Inferior parietal cortex (tissue), 1 donor: ENCODE data around the gene BATF3.

Experiments used
- DNase-seq: peaks from one replicate; pipeline ENCODE4 v3.0.0-alpha.2; 2016; ENCODE audit errors: extremely low spot score

BATF3 gene

DNA sequence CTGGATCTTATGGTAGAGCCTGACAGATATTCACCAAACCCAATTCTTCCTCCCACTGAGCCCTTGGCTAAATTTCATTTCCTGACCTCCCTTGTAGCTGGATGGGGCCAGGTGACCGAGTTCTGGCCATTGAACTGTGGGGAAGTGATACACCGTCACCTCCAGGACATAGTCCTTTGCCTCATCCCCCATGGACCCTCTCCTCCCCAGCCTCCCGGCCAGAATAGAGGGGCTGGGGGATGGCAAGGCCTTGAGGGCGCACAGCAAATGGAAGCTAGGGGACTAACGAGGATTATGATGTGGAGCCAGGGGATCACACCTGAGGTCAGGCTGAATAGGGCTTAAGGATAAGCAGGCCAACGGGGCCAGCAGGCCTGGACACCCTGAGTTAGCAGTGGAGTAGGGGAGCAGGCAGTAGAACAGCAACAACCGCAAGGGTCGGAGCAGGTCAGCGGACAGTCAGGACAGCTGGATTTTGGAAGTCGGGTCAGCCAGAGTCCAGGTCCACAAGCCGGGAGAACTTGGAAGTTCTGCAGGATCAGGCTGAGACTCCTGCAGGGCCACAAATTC is 15.0 kb downstream of the BATF3 start:
- no peak for DNase-seq

DNA sequence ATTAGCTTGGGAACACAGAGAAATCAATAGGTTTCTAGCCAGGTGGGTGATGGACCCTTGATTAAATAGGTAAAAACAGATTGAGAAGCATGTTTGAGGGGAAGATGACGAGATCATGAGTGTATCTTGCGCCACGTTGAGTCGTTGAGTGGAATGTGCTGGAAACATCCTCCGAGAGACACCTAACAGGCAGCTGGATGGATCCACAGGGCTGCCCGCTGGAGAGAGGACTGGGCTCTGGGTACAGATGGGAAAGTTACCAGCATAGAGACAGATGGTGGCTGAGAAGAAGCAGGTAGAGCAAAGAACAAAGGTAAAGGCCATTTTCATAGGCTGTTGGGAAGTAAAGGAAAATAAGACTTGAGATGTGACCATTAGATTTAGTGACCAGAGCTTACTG is 15.6 kb downstream of the BATF3 start:
- no peak for DNase-seq

DNA sequence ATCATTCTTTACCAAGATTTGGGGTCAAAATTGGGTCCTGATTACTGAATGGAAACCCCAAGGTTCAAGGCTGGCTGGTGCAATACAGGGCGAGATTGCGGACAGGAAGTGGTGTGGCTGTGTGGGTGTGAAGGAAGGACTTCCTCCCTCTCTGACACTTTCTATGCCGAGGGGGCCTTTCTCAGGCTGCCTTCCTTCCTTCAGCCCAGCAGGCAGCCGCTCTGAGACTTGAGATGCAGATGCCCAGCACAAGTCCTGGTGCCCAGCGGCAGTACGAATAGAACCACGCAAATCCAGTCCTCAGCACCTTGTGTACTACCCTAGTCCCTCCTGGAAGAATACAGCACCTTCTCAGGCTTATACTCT is 16.3 kb downstream of the BATF3 start:
- DNase-seq: no peak

DNA sequence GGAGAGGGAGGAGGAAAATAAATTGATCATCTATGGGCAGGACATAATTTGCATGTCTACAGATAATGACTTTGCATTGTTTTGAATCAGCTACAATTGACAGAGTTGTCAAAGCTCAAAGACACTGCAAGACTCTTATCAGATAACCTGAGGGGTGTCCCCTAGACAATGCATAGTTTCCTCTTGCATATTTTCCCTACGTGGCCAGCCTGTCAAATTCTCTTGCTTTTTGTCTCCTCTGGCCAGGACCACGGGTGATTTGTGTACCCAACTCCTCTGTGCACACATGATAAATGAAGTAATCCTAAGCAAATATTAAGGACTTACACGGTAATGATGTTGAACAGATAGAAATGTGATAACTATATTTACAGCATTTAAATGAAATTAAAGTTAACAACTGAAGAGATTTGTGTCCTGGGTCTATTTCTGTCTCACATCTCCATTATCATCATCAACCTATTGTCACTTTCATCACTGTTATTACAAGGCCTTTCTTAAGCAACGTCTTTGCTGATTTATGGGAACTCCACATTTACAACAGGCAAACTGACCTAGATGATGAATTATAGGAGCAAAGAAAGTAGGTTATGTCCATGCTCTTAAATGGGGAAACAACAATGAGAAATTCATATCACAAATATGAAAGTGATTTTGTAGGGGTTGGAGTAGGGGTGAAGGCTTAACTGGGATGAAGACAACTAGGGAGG is 18.8 kb downstream of the BATF3 start:
- DNase-seq: no peak

DNA sequence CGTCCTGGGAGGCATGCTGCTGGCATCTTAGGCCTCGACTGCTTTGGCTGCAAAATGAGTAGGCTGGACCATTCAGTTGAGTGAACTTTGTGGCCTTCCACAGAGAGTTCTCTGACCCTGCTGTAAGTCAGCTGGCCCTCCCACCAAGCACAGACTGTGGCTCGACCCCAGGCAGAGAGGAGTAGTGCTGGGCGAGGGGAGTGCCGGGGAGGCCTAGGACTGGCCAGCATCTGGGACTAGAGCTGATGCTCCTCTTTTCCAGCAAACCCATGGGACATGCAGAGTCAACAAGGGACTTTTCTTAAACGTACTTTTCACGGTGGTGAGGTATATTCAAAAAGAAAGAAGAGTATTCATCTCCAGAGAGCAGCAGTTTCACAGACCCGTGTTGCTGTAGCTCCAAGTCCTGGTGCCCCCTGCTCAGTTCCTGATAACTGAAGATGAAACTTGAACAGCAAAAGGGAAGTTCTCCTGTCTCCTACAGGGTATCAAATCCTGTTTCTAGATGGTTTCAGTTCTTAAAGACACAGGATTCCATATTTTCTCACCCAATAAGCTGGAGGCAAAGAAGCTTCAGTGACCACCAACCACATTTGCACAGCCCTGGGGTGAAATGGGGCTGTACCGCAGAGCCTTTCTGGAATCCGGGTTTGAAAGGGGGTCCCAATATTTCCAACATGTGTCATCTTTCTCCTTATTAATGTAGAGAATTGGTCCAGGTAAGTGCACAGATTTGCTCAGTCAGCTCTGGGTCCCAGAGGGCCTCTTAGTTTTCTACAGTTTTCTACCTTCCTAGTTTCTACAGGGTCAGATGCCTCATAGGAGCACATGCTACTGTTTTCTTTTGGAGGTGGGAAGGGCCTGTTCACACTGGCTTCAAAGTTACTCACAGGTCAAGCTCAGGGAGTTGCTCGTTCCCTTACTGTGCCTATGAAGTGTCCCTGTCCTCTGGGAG is 20.9 kb downstream of the BATF3 start:
- DNase-seq: no peak

DNA sequence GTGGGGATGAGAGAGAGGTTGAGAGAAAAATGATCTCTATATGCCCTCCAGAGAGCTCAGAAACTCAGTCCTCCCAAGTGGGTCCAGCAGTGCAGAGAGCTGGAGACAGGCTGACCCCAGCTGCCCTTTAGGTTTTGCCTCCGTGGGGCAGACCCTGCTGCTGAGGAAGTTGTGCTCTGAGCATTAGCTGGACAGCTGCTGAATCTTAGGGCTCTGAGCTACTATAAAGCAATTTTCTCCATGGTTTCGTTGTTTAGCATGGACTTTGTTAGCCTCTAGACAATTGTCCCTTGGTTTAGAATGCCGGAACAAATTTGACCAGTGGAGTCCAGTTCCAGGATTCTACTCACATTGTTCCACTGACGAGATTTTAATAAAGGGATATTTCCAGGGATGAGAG is 22.1 kb downstream of the BATF3 start:
- DNase-seq: no peak

DNA sequence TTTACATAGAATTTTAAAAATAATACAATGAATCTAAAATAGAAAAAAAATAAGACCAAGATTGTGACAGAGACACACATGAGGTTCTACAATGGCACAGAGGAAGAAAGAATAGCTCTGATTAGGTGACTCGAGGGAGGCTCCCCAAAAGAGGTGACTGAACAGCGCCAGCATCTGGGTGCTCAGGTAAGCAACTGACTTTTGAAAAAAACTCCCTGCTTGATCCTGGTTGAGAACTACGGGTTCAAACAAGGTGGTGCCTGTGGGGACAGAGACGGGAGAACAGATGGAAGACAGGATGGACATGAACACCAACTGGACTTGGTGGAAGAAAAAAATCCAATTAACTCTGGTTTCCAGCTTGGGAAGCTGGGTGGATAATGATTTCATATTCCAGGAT is 22.5 kb downstream of the BATF3 start:
- no peak for DNase-seq

DNA sequence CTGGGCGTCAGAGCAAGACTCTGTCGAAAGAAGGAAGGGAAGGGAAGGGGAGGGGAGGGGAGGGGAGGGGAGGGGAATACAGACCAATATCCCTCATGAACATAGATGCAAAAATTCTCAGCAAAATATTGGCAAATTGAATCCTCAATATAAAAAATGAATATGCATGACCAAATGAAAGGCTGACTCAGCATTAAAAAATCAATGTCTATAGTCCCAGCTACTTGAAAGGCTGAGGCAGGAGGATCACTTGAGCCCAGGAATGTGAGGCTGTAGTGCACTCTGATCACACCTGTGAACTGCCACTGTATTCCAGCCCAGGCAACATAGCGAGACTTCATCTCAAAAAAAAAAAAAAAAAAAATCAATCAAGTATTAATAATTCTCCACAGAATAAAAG is 24.0 kb downstream of the BATF3 start:
- DNase-seq: no peak

DNA sequence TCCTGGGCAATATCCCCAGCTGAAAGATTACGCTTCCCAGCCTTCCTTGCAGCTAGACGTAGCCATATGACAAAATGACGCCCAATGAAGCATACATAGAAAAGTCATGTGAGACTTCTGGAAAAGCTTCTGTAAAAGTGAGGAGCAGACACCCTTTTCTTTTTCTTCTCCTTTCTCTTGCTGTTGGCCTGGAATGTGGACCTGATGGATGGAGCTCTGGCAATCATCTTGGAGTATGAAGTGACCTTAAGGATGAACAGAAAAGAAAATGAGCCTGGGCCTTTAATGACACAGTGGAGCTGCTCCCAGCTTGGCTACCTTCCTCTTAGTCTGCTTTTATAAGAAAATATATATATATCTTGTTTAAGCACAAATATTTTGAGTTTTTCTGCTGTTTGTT is 24.8 kb downstream of the BATF3 start:
- DNase-seq: no peak

DNA sequence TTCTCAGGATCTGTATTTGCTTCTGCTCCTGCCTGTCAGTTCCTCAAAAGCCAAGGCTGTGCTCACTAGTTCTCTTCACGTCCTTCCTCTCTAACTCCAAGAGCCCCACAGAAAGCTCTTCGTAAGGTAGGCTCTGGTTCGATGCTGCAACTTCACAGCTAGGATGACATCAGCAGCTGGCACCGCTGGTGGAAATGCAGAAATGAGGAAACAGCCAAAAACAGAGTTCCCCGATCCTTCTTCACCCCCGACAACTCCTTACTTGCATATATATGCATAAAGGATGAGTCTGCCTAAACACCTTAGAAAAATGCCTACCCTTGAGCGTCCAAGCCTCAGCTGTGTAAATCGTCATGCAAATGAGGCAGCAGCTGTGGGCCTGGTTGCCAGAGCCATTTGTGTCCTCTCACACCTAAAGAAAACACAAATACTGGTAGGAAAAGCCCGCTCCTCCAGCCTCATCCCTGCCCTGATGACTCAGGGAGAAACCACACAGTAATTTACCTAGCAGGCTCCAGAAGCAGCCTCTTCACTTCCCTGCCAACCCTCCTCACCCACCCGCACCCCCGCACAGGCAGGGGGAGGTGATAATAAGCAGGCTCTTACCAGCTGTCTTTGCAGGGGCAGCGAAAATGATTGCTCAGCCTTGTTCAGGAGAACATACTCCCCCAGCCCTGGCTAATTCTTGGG is 28.2 kb downstream of the BATF3 start:
- DNase-seq: peak; percentile 43

DNA sequence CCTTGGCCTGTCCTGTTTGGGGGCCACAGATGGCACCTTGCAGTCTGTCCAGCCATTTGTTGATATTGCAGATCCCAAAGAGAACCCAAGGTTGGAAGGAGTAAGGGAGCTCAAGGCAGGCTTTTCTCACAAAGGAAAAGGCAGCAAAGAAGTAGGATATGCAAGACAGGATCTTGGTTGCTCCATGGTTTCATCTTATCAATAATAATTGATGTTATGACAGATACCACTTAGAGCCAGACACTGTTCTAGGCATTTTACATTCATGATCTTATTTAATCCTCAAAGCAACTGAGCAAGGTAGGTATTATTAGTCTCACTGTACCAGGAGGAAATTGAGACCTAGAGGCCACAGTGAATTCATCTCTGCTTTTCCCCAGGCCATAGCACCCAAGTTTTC is 28.8 kb downstream of the BATF3 start:
- no peak for DNase-seq

DNA sequence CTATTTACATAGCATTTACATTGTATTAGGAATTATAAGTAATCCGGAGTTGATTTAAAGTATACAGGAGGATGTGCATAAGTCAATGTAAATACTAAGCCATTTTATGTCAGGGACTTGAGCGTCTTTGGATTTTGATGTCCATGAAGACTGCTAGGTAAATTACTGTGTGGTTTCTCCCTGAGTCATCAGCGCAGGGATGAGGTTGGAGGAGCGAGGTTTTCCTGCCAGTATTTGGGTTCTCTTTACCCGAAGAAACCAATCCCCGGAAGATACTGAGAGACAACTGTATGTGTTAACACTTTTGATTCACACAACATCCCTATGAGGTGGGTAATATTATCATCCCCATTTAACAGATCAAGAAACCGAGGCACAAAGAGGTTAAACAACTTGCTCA is 29.3 kb downstream of the BATF3 start:
- no peak for DNase-seq

DNA sequence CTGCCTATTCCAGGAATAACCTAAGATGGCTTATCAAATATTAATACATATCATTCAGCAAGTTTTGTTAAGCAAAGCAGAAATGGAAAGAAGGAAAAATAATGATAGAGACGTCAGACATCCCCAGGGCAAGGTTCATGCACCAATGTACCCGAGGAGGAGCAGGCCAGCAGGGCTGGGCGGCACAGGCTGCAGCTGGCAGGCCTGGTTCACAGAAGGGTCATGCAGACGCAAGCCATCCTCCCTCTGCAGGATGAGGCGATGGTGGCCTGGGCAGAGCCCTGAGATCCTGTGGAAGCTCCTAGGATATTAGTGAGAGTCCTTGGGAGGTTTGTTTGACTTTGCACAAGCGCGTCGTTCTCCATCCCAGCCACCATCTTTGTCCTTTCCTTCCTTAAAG is 30.0 kb downstream of the BATF3 start:
- no peak for DNase-seq

DNA sequence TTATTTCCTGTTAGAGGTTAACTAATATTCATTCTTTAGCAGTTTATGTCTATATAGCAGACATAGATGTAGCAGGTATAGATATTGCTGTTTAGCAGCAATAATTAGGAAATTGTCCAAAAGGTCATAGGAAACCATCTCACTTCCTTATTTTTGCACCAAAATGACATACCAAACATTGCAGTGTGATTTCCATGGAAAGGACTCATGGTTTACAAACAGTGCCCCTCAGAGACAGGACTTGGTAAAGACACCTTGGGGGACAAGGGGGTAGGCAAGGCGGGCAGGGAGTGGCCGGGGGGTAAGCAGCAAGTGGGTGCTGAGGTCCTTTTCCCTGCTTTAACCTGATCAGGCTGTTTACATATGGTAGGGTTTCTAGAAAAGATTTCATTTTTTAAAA is 30.5 kb downstream of the BATF3 start:
- DNase-seq: no peak

DNA sequence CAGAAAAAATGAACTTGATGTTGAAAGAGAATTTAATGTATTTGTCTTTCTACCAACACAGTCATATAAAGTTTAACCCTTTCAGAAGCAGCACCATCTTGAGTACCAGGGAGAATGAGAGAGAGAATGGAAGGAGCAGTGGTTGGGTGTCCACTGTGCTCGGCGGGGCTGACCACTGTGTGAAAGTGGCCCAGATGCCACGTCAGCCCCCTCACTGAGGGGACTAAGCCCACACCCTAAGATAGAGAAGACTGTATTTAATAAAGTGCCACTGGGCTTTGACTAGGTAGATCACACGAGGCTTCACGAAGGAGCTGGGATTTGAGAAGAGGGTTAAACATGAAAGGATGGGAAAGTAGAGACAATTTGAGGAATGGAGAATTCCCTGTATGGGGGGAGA is 31.2 kb downstream of the BATF3 start:
- DNase-seq: no peak

DNA sequence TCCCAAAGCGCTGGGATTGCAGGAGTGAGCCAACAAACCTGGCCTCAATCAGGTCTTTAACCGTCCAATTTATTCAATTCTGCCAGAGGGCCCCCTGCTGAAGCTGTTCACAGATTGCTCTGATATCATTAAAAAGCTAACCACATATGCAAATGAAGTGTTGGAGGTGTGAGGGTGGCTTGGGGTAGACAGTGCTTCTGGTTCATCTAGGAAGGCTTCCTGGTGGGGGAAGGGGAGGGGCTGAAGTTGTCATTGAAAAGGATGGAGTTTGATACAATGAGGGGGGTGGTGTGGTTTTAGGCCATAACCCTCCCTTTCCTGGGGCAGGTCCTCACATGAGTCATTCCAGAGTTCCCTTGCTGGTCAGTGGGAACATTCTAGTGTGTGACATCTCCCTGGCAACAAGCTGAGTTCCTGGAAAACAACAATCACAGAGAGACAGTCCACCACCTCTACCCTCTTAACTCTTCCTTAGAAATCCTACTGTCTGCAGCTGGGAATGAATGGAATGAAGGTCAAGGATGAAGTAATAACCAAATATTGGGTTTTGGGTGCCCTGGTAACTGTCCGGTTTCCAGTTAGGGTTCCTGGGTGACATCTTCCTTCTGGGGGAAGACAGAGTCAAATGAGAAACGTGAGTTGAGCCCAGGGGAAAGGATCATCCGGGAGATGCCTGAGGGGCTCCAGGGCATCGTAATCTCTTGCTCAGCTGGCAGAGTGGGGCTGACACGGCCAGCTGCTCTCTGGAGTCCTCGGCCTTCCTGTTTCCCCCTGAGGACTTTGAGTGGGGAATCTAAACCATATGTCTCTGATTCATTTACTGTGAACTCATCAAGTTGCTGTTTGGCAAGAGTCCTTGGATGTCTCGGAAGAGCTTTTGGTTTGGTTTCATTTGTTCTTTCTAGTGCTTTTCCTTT is 32.2 kb downstream of the BATF3 start:
- DNase-seq: no peak

DNA sequence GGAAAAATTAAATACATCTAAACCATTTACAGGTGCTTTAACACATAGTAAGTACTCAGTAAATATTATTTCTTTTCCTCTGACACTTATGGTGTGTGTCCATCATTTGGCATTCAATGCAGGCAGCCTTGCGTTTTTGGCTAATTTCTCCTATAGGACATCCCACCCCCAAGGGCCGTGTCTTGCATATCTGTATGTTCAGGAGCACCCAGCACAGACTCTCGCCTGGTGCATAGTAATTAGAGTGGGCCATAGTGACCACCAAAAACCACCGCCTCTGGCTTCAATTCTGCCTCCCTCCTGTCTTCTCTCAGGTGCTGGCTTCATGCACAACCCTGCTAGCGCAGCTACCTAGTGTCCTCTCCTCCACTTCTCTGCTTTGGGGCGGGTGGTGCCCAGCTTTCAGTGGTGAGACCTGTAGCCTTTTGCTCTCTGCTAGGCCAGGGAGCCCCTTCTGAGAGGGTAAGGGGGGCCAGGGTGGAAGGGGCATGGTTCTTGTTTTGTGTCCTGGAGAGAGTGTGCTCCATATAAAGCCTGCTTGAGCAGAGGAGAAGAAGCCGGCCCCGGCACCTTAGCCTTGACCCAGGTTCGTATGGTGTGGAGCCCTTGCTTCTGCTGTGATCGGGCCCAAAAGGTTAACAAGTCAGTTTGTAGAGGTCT is 33.4 kb downstream of the BATF3 start:
- no peak for DNase-seq

DNA sequence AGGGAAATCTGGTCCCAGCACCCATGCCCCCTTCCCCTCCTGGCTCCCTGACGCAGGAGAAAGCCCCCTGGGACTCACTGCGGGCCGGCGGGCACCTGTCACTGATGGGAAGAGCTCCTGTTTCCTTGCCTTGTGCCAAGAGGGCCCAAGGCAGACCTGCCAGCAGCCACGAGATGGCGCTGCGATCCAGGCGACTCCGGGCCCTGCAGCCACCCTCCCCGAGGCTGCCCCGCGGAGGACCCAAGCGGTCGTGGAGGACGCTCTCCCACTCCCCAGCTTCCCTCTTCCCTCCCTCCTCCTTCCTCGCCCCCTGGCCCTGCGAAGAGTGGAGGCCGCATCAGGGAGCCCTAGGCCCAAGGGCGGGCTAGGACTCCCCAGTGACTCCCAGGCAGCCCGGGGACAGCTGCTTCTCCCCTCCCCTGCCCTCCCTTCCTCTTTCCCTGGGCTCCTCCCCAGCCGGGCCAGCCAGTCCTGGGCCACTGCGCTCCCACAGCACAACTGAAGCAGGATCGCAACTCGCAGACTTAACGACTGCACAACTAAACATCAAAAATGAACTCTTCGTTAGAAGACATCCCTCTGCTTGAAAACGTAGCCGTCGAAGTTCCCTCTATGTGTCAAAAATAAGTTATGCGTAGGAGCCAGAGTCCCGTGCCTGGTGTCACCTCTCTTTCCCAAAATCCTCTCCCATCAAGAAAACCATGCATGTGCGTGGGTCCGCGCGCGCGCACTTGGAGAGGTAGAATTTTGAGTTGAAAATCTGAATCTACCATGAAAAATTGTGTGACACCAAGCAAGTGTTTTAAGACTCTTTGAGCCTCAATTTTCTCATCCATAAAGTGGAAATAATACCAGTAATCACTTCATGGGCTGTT is 34.2 kb downstream of the BATF3 start:
- peak; percentile 71 for DNase-seq

DNA sequence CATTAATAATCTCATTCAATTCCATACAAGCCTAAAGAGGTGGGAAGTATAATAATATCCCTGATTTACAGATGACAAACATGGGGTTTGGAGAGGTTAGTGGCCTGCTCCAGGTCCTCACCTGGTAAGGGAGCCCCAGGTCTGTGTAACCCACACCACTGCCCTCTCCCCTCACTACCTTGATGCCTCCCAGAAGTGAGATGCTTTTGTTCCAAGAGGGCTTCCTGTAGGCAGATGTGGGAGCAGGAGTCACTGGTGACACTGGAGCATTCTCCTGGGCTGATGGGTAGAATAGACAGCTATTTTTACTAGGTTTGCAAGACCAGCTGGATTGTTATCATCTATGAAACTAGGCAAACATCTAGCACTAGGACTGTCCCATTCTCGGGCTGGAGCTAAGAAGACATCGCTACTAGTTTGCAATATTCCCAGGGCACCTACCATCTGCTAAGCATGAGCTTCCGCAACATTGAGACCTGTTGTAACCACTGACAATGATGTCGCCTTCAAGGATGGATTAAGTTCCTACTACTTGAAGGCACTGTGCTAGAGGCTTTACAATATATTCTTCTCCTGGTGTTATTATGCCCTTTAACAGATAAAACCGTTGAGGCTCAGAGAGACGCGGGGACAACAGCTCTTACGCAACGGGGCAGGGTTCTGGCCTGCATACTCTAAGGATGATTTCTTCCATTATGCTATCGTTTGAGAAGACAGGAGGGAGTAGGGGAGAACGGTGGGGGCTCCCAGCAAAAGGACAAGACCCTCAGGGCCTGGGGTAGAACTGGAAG is 35.0 kb downstream of the BATF3 start:
- no peak for DNase-seq
